Left lung (tissue), 10 donors: Measurements from ENCODE around the gene GSTCD. TPM values are rescaled to one million over a fixed set of nuclear protein-coding genes. Genes with fewer than 3 reads are reported as not detected.

Experiments
- ATAC-seq: fragments of 200-7000 bp; cut with Tn5 transposase; one replicate; pipeline ENCODE4 v1.9.1; 2020; ENCODE audit warnings: moderate library complexity
- DNase-seq, 4 donors: peaks; one replicate each; pipeline ENCODE4 v3.0.0-alpha.2; 2013 to 2020
- H3K27ac ChIP-seq, 2 donors: fragments of 200-600 bp; sonication (generic) in 1 of 2; one replicate each; pipeline versions ENCODE4 v1.5.0 to v1.8.0; 2020 to 2021
- H3K27me3 ChIP-seq, 2 donors: fragments of 200-600 bp; sonication (generic) in 1 of 2; one replicate each; pipeline versions ENCODE4 v1.5.0 to v1.8.0; 2020 to 2021
- H3K36me3 ChIP-seq, 2 donors: fragments of 200-600 bp; sonication (generic) in 1 of 2; one replicate each; pipeline versions ENCODE4 v1.5.0 to v1.8.0; 2020 to 2021
- H3K4me1 ChIP-seq, 2 donors: fragments of 200-600 bp; one replicate each; pipeline ENCODE4 v1.8.0; 2021
- H3K4me3 ChIP-seq, 2 donors: fragments of 200-600 bp; sonication (generic) in 1 of 2; one replicate each; pipeline versions ENCODE4 v1.5.0 to v1.8.0; 2020 to 2021; ENCODE audit warnings: mild to moderate bottlenecking in 1 of 2
- H3K9me3 ChIP-seq, 2 donors: fragments of 200-600 bp; sonication (generic) in 1 of 2; one replicate each; pipeline versions ENCODE4 v1.5.0 to v1.8.0; 2020 to 2021
- CTCF ChIP-seq, 2 donors: fragments of 200-600 bp; sonication (generic) in 1 of 2; IDR thresholded peaks; one replicate each; pipeline versions ENCODE4 v1.5.0 to v1.8.0; 2021; ENCODE audit warnings: antibody characterized with exemption in 2 of 2
- intact Hi-C, 2 donors: fragments of 100-400 bp; cut with DNase I; formaldehyde crosslinking; loops; one replicate each; pipeline versions ENCODE4 v1.11.2 to v1.14.2; 2022
- polyA plus RNA-seq, 6 donors: library from polyadenylated mRNA; unstranded; fragments of 120-200 nt; gene quantifications; one replicate each; pipeline ENCODE4 v1.2.1, GENCODE V29; 2013; ENCODE audit not compliant: insufficient read length in 6 of 6
- total RNA-seq, 2 donors: library from RNA; stranded (reverse); fragmentation: NEBNext Ultra II Directional; extraction: Animal tissue kit (Norgen Biotek cat#: 25700); gene quantifications; one replicate each; pipeline ENCODE4 v1.2.1, GENCODE V29; 2021
- donor health status: DM: no; HTN: yes; CAD: no.
- donor health status: DM: no; HTN: no; CAD: no.

Gene GSTCD
- total and polyA plus RNA-seq, 8 donors, result 10.8 to 16.9 (median 15.2) TPM

- peaks cover 4 to 6% of the 10 kb centered on the region in 2 donors for H3K4me1 ChIP-seq
- ATAC-seq (peak; percentile 62), DNase-seq (peak; percentile 29 to 80 (median 52))
- peaks cover 0 to 50% of the 10 kb centered on the region in 2 donors for H3K27me3 ChIP-seq
- TF ChIP-seq CTCF (IDR thresholded peaks at IDR 0.05), result no peak
- no peaks in the 10 kb centered on the region for H3K36me3 ChIP-seq
- intact Hi-C loops, result no loop called here
- H3K27ac ChIP-seq, result peak overlapping the region; percentile 80 to 90
- H3K9me3 ChIP-seq, result no peaks in the 10 kb centered on the region
- H3K4me3 ChIP-seq, result peak overlapping the region; percentile 50 to 67
These were observed 187.2 kb downstream of the GSTCD start for GRCh38 chr4:105895583-105896460.

- no peak for TF ChIP-seq CTCF (IDR thresholded peaks at IDR 0.05)
- ATAC-seq, result no peak
- DNase-seq, result peak in 1 of 4 donors; percentile 83
- intact Hi-C loops, result no loop called here
- H3K36me3 ChIP-seq, result no peaks in the 10 kb centered on the region
- peak overlapping the region; percentile 80 to 90 for H3K27ac ChIP-seq
- H3K4me1 ChIP-seq, result peaks cover 6% of the 10 kb centered on the region in 2 donors
- peaks cover 0 to 50% of the 10 kb centered on the region in 2 donors for H3K27me3 ChIP-seq
- no peaks in the 10 kb centered on the region for H3K9me3 ChIP-seq
- peak overlapping the region; percentile 50 to 67 for H3K4me3 ChIP-seq
These were observed 187.9 kb downstream of the GSTCD start for GRCh38 chr4:105896461-105896942.

Other genes with a start within 250 kb of the GSTCD start
- 10 to 100 TPM; 75.3 to 76.9 TPM for gene PPA2, start 234.7 kb upstream of the GSTCD start, total RNA-seq
- gene PPA2, start 234.7 kb upstream of the GSTCD start, polyA plus RNA-seq, result 100 to 1,000 TPM in 1 of 6 donors, 10 to 100 TPM in 5; 85.0 to 102 (median 88.6) TPM
- gene ARHGEF38, start 156.2 kb upstream of the GSTCD start, total RNA-seq, result 10 to 100 TPM; 12.0 to 12.1 TPM
- 1 to 10 TPM; 5.0 to 9.3 (median 7.9) TPM for gene ARHGEF38, start 156.2 kb upstream of the GSTCD start, polyA plus RNA-seq
- 10 to 100 TPM; 14.9 to 18.5 TPM for gene INTS12, start 95 bp upstream of the GSTCD start, total RNA-seq
- 10 to 100 TPM; 32.3 to 39.1 (median 35.7) TPM for gene INTS12, start 95 bp upstream of the GSTCD start, polyA plus RNA-seq
- gene NPNT, start 186.7 kb downstream of the GSTCD start, total RNA-seq, result 100 to 1,000 TPM; 119 to 380 TPM
- gene NPNT, start 186.7 kb downstream of the GSTCD start, polyA plus RNA-seq, result 100 to 1,000 TPM in 2 of 6 donors, 10 to 100 TPM in 4; 56.9 to 107 (median 85.6) TPM